Left hindlimb (tissue), 1 donor: ENCODE data around the gene CASP14.
"Not testable (repeated sequence)": the region's sequence is repeated elsewhere in the genome, so short reads cannot be mapped to it uniquely, and the experiment has no call there.

Experiments used
- DNase-seq: peaks from one replicate; pipeline ENCODE4 v3.0.0-alpha.2; 2018

Gene CASP14

GRCh38 chr19:15048885-15049541 is at the start of gene CASP14:
Gene CASP14 (plus strand): TSS chr19:15049480. CDS start chr19:15052252, 2,772 bp downstream.
- DNase-seq = no peak

GRCh38 chr19:15008308-15008707 is 41.0 kb upstream of the CASP14 start:
- DNase-seq = no peak

- DNase-seq = no peak
These were observed 38.6 kb upstream of the CASP14 start for GRCh38 chr19:15010501-15011300.

- DNase-seq = no peak
These were observed 34.7 kb upstream of the CASP14 start for GRCh38 chr19:15014579-15014978.

- DNase-seq = no peak
These were observed 33.2 kb upstream of the CASP14 start for GRCh38 chr19:15015946-15016542.

- not testable (repeated sequence) for DNase-seq
These were observed 30.4 kb upstream of the CASP14 start for GRCh38 chr19:15018836-15019235.

- DNase-seq = no peak
These were observed 27.8 kb upstream of the CASP14 start for GRCh38 chr19:15021286-15022007.

- DNase-seq = no peak
These were observed 26.5 kb upstream of the CASP14 start for GRCh38 chr19:15022752-15023151.

GRCh38 chr19:15025217-15025616 is 24.1 kb upstream of the CASP14 start:
- no peak for DNase-seq

GRCh38 chr19:15028490-15028889 is 20.8 kb upstream of the CASP14 start:
- DNase-seq = no peak

- DNase-seq = no peak
These were observed 17.6 kb upstream of the CASP14 start for GRCh38 chr19:15031675-15032074.

GRCh38 chr19:15035795-15036311 is 13.4 kb upstream of the CASP14 start:
- DNase-seq = no peak

GRCh38 chr19:15037586-15037985 is 11.7 kb upstream of the CASP14 start:
- DNase-seq = peak; percentile 34

- peak; percentile 72 for DNase-seq
These were observed 11.0 kb upstream of the CASP14 start for GRCh38 chr19:15038294-15038693.

- DNase-seq = no peak
These were observed 7.3 kb upstream of the CASP14 start for GRCh38 chr19:15042003-15042402.

GRCh38 chr19:15042826-15043225 is 6.5 kb upstream of the CASP14 start:
- no peak for DNase-seq

GRCh38 chr19:15045506-15045905 is 3.8 kb upstream of the CASP14 start:
- DNase-seq = no peak

- no peak for DNase-seq
These were observed 1.6 kb upstream of the CASP14 start for GRCh38 chr19:15047680-15048079.

GRCh38 chr19:15048128-15048527 is 1.2 kb upstream of the CASP14 start:
- DNase-seq = no peak

GRCh38 chr19:15050639-15051038 is 1.4 kb downstream of the CASP14 start:
- DNase-seq = no peak

- no peak for DNase-seq
These were observed 12.8 kb downstream of the CASP14 start for GRCh38 chr19:15062036-15062435.

- not testable (repeated sequence) for DNase-seq
These were observed 21.1 kb downstream of the CASP14 start for GRCh38 chr19:15070386-15070785.
